GM19324 (cell line): Measurements from ENCODE around the gene ISM2.

Experiments
- ATAC-seq: cut with Tn5 transposase; IDR thresholded peaks from one replicate; pipeline ENCODE4 v1.9.1; 2021; ENCODE audit warnings: mild to moderate bottlenecking, moderate library complexity; ENCODE audit not compliant: unreplicated experiment, low FRiP score

Gene ISM2

GRCh38 chr14:77508876-77509275, 10.3 kb upstream of the ISM2 start:
- ATAC-seq, result no peak

- no peak for ATAC-seq
Measured at GRCh38 chr14:77508249-77508648, 9.6 kb upstream of the ISM2 start.

GRCh38 chr14:77507762-77508161, 9.1 kb upstream of the ISM2 start:
- no peak for ATAC-seq

- no peak for ATAC-seq
Measured at GRCh38 chr14:77505031-77505430, 6.4 kb upstream of the ISM2 start.

- no peak for ATAC-seq
Measured at GRCh38 chr14:77503138-77503537, 4.5 kb upstream of the ISM2 start.

- no peak for ATAC-seq
Measured at GRCh38 chr14:77502109-77502782, 3.6 kb upstream of the ISM2 start.

- peak; percentile 37 for ATAC-seq
Measured at GRCh38 chr14:77498984-77499527, 440 bp upstream of the ISM2 start.

GRCh38 chr14:77495334-77495733, 3.3 kb downstream of the ISM2 start:
- no peak for ATAC-seq

GRCh38 chr14:77491056-77491455, 7.6 kb downstream of the ISM2 start:
- ATAC-seq, result no peak

- ATAC-seq, result no peak
Measured at GRCh38 chr14:77490347-77490986, 8.1 kb downstream of the ISM2 start.

GRCh38 chr14:77489041-77489440, 9.6 kb downstream of the ISM2 start:
- no peak for ATAC-seq

GRCh38 chr14:77488558-77488957, 10.1 kb downstream of the ISM2 start:
- no peak for ATAC-seq

- no peak for ATAC-seq
Measured at GRCh38 chr14:77485901-77486678, 12.5 kb downstream of the ISM2 start.

GRCh38 chr14:77485256-77485655, 13.4 kb downstream of the ISM2 start:
- no peak for ATAC-seq

GRCh38 chr14:77482422-77482821, 16.2 kb downstream of the ISM2 start:
- ATAC-seq, result no peak

- no peak for ATAC-seq
Measured at GRCh38 chr14:77478796-77479195, 19.8 kb downstream of the ISM2 start.

- ATAC-seq, result no peak
Measured at GRCh38 chr14:77478029-77478428, 20.6 kb downstream of the ISM2 start.

- ATAC-seq, result no peak
Measured at GRCh38 chr14:77475432-77476115, 23.0 kb downstream of the ISM2 start.

- no peak for ATAC-seq
Measured at GRCh38 chr14:77474479-77475177, 24.0 kb downstream of the ISM2 start.

- ATAC-seq, result no peak
Measured at GRCh38 chr14:77473921-77474320, 24.7 kb downstream of the ISM2 start.
